Ovary (tissue), 3 donors: ENCODE measurements around the gene PNMA8C.

Experiments
- CTCF ChIP-seq, 3 donors: fragments of 450-650 bp in 2 of 3; fragments of 200-600 bp in 1 of 3; IDR thresholded peaks; one replicate each; pipeline versions ENCODE4 v1.5.1 to v1.8.0; 2016 to 2022; ENCODE audit warnings: antibody characterized with exemption in 3 of 3, mild to moderate bottlenecking in 1 of 3
- EP300 ChIP-seq: sonication (generic); formaldehyde crosslinking; IDR thresholded peaks from one replicate; pipeline ENCODE4 v1.6.1; 2017; ENCODE audit warnings: antibody characterized with exemption
- donor health status: DM: no; HTN: no; CAD: no.

- no peak for TF ChIP-seq EP300
- no peak for TF ChIP-seq CTCF (IDR thresholded peaks at IDR 0.05)
These were observed 1.3 kb upstream of the PNMA8C start for GRCh38 chr19:46429999-46430398.
